Mammary epithelial cell (primary cell): ENCODE data around the gene RRAD.
"Not testable (repeated sequence)": the region's sequence is repeated elsewhere in the genome, so short reads cannot be mapped to it uniquely, and the experiment has no call there.

Experiments
- EZH2 ChIP-seq: IDR thresholded peaks from 2 replicates; pipeline ENCODE4 v1.6.1; 2012; ENCODE audit warnings: low read length, inconsistent platforms, borderline replicate concordance
- TF ChIP-seq, protein P1 (sequence below), 2 donors: IDR thresholded peaks in 1 of 2; conservative IDR thresholded peaks in 1 of 2; 2 replicates each; pipeline ENCODE4 v1.5.1; 2011 to 2012; ENCODE audit warnings: inconsistent platforms in 2 of 2, low read length in 2 of 2, mild to moderate bottlenecking in 2 of 2, control low read depth in 1 of 2, low read depth in 1 of 2; ENCODE audit not compliant: insufficient read depth in 1 of 2; ENCODE audit errors: extremely low read depth in 1 of 2

DNA sequence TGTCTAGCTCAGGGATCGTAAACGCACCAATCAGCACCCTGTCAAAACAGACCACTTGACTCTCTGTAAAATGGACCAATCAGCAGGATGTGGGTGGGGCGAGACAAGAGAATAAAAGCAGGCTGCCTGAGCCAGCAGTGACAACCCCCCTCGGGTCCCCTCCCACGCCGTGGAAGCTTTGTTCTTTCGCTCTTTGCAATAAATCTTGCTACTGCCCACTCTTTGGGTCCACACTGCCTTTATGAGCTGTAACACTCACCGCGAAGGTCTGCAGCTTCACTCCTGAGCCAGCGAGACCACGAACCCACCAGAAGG lies 49.6 kb upstream of the RRAD start:
- TF ChIP-seq, protein P1, sequence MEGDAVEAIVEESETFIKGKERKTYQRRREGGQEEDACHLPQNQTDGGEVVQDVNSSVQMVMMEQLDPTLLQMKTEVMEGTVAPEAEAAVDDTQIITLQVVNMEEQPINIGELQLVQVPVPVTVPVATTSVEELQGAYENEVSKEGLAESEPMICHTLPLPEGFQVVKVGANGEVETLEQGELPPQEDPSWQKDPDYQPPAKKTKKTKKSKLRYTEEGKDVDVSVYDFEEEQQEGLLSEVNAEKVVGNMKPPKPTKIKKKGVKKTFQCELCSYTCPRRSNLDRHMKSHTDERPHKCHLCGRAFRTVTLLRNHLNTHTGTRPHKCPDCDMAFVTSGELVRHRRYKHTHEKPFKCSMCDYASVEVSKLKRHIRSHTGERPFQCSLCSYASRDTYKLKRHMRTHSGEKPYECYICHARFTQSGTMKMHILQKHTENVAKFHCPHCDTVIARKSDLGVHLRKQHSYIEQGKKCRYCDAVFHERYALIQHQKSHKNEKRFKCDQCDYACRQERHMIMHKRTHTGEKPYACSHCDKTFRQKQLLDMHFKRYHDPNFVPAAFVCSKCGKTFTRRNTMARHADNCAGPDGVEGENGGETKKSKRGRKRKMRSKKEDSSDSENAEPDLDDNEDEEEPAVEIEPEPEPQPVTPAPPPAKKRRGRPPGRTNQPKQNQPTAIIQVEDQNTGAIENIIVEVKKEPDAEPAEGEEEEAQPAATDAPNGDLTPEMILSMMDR (conservative IDR thresholded peaks at IDR 0.05 in 1 of 2, IDR thresholded peaks at IDR 0.05 in 1 of 2; ENCODE audit: extremely low read depth in 1 of 2, insufficient read depth in 1 of 2, low read depth in 1 of 2, low read length in 2 of 2): not testable (repeated sequence)
- TF ChIP-seq EZH2: not testable (repeated sequence)
